Caco-2 (cell line): ENCODE data around the gene NHSL2. TPM values are rescaled to one million over a fixed set of nuclear protein-coding genes. Genes with fewer than 3 reads are reported as not detected.

Experiments
- BruUV-seq: library from RNA; stranded (reverse); fragments of 400-500 nt; replicated peaks from 2 replicates; lab custom pipeline; 2021; lab: Mats Ljungman, UMichigan
- CTCF ChIA-PET: fragments of 300-600 bp; sonication (Branson Sonifier 250); formaldehyde crosslinking; loops from one replicate; lab custom pipeline; 2022; ENCODE audit warnings: antibody characterized with exemption; lab: Charles Lee
- POLR2A ChIA-PET: fragments of 300-600 bp; sonication (Branson Sonifier 250); formaldehyde crosslinking; loops from one replicate; lab custom pipeline; 2022; ENCODE audit warnings: antibody characterized with exemption; lab: Charles Lee
- DNase-seq, 2 experiments: peaks; one replicate each; pipeline versions ENCODE4 v3.0.0 to v3.0.0-alpha.2; 2020 to 2022
- H3K27me3 ChIP-seq: replicated peaks from 2 replicates; pipeline ENCODE4 v1.6.0; 2011; ENCODE audit warnings: low read length; ENCODE audit not compliant: control insufficient read depth, insufficient read depth
- H3K36me3 ChIP-seq: 2 replicates; pipeline ENCODE4 v1.5.1; 2011; ENCODE audit warnings: low read length; ENCODE audit not compliant: control insufficient read depth, insufficient read depth
- H3K4me1 ChIP-seq: fragments of 250-450 bp; sonication (Bioruptor Pico); 2 replicates; pipeline ENCODE4 v1.5.1; 2020; ENCODE audit warnings: mild to moderate bottlenecking
- H3K4me3 ChIP-seq: 2 replicates; pipeline ENCODE4 v1.5.1; 2011; ENCODE audit warnings: low read depth, mild to moderate bottlenecking, control low read depth, low read length
- H3K9me3 ChIP-seq: fragments of 250-450 bp; sonication (Bioruptor Pico); 2 replicates; pipeline ENCODE4 v1.5.1; 2020; ENCODE audit warnings: mild to moderate bottlenecking, moderate library complexity
- H3K27ac Mint-ChIP-seq: one replicate; pipeline ENCODE4 v1.8.0; 2022; ENCODE audit warnings: mixed read lengths; ENCODE audit not compliant: unreplicated experiment
- H3K27me3 Mint-ChIP-seq: one replicate; pipeline ENCODE4 v1.8.0; 2022; ENCODE audit warnings: mixed read lengths; ENCODE audit not compliant: insufficient read depth, unreplicated experiment
- H3K36me3 Mint-ChIP-seq: one replicate; pipeline ENCODE4 v1.8.0; 2022; ENCODE audit warnings: mild to moderate bottlenecking, mixed read lengths; ENCODE audit not compliant: insufficient read depth, unreplicated experiment
- H3K4me1 Mint-ChIP-seq: one replicate; pipeline ENCODE4 v1.8.0; 2022; ENCODE audit warnings: low read depth, mixed read lengths; ENCODE audit not compliant: unreplicated experiment
- H3K4me3 Mint-ChIP-seq: one replicate; pipeline ENCODE4 v1.8.0; 2022; ENCODE audit warnings: mild to moderate bottlenecking, moderate library complexity, mixed read lengths; ENCODE audit not compliant: unreplicated experiment
- H3K9me3 Mint-ChIP-seq: one replicate; pipeline ENCODE4 v1.8.0; 2022; ENCODE audit warnings: mixed read lengths; ENCODE audit not compliant: unreplicated experiment
- CTCF ChIP-seq, 2 experiments: fragments of 200-600 bp in 1 of 2; IDR thresholded peaks; 1 replicate in 1 of 2; 2 replicates in 1 of 2; pipeline versions ENCODE4 v1.5.1 to v1.8.0; 2011 to 2022; ENCODE audit warnings: antibody characterized with exemption in 1 of 2, control low read depth in 1 of 2, inconsistent platforms in 1 of 2, low read depth in 1 of 2, low read length in 1 of 2, mild to moderate bottlenecking in 1 of 2, moderate library complexity in 1 of 2; ENCODE audit not compliant: insufficient read depth in 1 of 2, severe bottlenecking in 1 of 2, unreplicated experiment in 1 of 2
- intact Hi-C: fragments of 100-400 bp; cut with micrococcal nuclease; formaldehyde crosslinking; loops from one replicate; pipeline ENCODE4 v1.10.0; 2022; ENCODE audit not compliant: unreplicated experiment
- total RNA-seq: library from RNA; stranded (reverse); gene quantifications from 2 replicates; pipeline ENCODE4 v1.2.3, GENCODE V29; 2022

Gene NHSL2
- total RNA-seq, 1 experiment from 2014 or later: 0.18 TPM

DNA sequence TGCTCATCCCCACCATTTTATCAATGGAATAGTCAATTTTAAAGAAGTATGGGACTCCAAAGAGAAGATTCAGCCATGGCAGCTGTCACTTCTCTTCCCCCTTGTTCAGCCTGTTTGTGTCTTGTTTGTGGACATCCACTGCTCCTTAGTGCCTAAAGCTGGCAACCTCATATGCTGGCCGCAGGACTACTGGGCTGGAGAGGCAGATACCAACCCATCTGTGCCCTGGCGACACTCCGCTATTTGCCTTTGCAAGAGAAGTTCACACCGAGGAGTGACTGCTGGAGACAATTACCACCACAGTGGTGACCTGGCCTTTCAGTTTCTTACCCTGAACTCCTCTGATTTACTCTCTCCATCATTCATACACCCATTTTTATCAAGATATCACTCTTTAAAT is 64.3 kb downstream of the NHSL2 start:
- no peak for TF ChIP-seq CTCF (IDR thresholded peaks at IDR 0.05; ENCODE audit: insufficient read depth in 1 of 2, low read depth in 1 of 2, low read length in 1 of 2, severe bottlenecking in 1 of 2, unreplicated experiment in 1 of 2)
- no peaks in the 10 kb centered on the region for H3K36me3 Mint-ChIP-seq
- Histone ChIP-seq H3K27me3 (no peaks in the 10 kb centered on the region), H3K4me3 (no peak overlapping the region), H3K36me3 (no peaks in the 10 kb centered on the region), H3K9me3 (no peaks in the 10 kb centered on the region), H3K4me1 (no peaks in the 10 kb centered on the region)
- H3K4me3 Mint-ChIP-seq: no peak overlapping the region
- no peaks in the 10 kb centered on the region for H3K27me3 Mint-ChIP-seq
- DNase-seq: no peak
- H3K9me3 Mint-ChIP-seq: no peaks in the 10 kb centered on the region
- no TSS peak for BruUV-seq
- intact Hi-C loops: no loop called here
- POLR2A ChIA-PET: no interaction called here
- H3K4me1 Mint-ChIP-seq: no peaks in the 10 kb centered on the region
- CTCF ChIA-PET: no interaction called here
- H3K27ac Mint-ChIP-seq: no peak overlapping the region

DNA sequence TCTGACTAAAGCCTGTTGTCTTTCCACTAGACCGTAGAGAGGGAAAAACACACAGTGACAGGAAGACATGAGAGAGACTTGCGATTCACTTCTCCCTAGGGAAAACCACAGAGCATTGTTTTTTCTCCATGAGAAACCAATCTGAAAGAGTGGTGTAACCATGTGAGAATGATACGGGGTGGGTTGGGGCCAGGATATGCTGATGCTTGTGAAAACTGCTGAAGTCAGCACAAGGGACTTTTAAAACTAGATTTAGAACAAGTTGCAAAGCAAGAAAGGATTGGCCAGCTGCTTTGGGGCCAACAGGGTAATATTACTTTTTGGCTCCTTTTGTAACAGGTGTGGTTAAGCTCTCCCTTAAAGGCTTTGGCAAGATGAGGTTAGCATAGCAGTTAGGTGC is 66.1 kb downstream of the NHSL2 start:
- Histone ChIP-seq H3K9me3 (no peaks in the 10 kb centered on the region), H3K36me3 (no peaks in the 10 kb centered on the region), H3K4me1 (no peaks in the 10 kb centered on the region), H3K27me3 (no peaks in the 10 kb centered on the region), H3K4me3 (no peak overlapping the region)
- no peaks in the 10 kb centered on the region for H3K36me3 Mint-ChIP-seq
- DNase-seq: no peak
- no peak overlapping the region for H3K4me3 Mint-ChIP-seq
- no TSS peak for BruUV-seq
- no peaks in the 10 kb centered on the region for H3K4me1 Mint-ChIP-seq
- H3K27ac Mint-ChIP-seq: no peak overlapping the region
- ChIA-PET POLR2A (no interaction called here), CTCF (no interaction called here)
- H3K9me3 Mint-ChIP-seq: no peaks in the 10 kb centered on the region
- H3K27me3 Mint-ChIP-seq: no peaks in the 10 kb centered on the region
- TF ChIP-seq CTCF (IDR thresholded peaks at IDR 0.05; ENCODE audit: insufficient read depth in 1 of 2, low read depth in 1 of 2, low read length in 1 of 2, severe bottlenecking in 1 of 2, unreplicated experiment in 1 of 2): no peak
- intact Hi-C loops: no loop called here

DNA sequence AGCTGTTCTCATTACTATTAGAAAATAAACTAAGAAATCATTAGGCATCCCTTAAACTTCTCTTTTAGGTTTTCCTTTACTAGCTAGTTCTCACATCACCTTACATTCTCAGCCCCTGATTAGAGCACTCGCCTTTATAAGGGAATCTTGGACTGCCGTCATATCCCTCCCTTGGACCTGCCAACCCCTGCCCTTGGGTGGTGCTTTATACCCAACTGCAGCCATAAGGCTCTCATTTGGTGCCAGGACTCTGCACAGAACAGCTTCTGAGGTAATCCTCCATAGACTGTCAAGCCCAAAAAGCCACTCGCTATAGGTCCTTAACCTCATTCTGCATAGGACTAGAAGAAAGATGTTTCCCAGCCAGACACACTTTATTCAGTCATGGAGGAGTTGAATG is 67.5 kb downstream of the NHSL2 start:
- H3K27ac Mint-ChIP-seq: no peak overlapping the region
- no peaks in the 10 kb centered on the region for H3K9me3 Mint-ChIP-seq
- Histone ChIP-seq H3K4me3 (no peak overlapping the region), H3K9me3 (no peaks in the 10 kb centered on the region), H3K36me3 (no peaks in the 10 kb centered on the region), H3K4me1 (no peaks in the 10 kb centered on the region), H3K27me3 (no peaks in the 10 kb centered on the region)
- TF ChIP-seq CTCF (IDR thresholded peaks at IDR 0.05; ENCODE audit: insufficient read depth in 1 of 2, low read depth in 1 of 2, low read length in 1 of 2, severe bottlenecking in 1 of 2, unreplicated experiment in 1 of 2): no peak
- intact Hi-C loops: no loop called here
- no peaks in the 10 kb centered on the region for H3K4me1 Mint-ChIP-seq
- ChIA-PET POLR2A (no interaction called here), CTCF (no interaction called here)
- H3K36me3 Mint-ChIP-seq: no peaks in the 10 kb centered on the region
- no peak for DNase-seq
- no peak overlapping the region for H3K4me3 Mint-ChIP-seq
- no TSS peak for BruUV-seq
- H3K27me3 Mint-ChIP-seq: no peaks in the 10 kb centered on the region
